Retinal pigment epithelial cell (primary cell): Measurements from ENCODE around the gene ARHGEF9.
"Not testable (repeated sequence)": the region's sequence is repeated elsewhere in the genome, so short reads cannot be mapped to it uniquely, and the experiment has no call there.

ENCODE experiments used
- DNase-seq: peaks from one replicate; pipeline ENCODE4 v3.0.0-alpha.2; 2010; ENCODE audit warnings: low read depth
- H3K4me3 ChIP-seq: 2 replicates; pipeline ENCODE4 v1.5.1; 2011; ENCODE audit warnings: mild to moderate bottlenecking, low read length, control low read depth, moderate library complexity
- TF ChIP-seq, protein P1 (sequence below): conservative IDR thresholded peaks from 2 replicates; pipeline ENCODE4 v1.5.1; 2011; ENCODE audit warnings: low read depth, low read length, control low read depth, inconsistent platforms

The ARHGEF9 gene

DNA sequence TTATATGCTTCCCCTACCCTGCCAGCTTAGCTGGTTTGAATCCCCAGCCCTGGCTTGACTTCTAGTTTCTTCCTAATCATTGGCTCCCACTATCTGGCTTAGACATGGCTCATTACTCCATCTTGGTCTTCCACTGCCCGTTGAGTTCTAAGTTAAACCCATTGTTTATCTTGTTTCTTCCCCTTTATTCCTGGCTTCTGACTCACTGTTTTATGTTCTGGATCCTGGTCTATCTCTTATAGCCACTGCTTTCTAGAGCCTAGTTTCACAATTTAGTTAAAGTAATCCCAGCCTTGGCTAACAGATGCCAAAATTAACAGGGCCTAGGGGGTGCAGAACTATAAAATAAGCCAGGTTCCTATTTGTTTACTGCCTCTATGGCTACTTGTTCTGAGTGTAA lies 120.9 kb downstream of the ARHGEF9 start:
- TF ChIP-seq, protein P1, sequence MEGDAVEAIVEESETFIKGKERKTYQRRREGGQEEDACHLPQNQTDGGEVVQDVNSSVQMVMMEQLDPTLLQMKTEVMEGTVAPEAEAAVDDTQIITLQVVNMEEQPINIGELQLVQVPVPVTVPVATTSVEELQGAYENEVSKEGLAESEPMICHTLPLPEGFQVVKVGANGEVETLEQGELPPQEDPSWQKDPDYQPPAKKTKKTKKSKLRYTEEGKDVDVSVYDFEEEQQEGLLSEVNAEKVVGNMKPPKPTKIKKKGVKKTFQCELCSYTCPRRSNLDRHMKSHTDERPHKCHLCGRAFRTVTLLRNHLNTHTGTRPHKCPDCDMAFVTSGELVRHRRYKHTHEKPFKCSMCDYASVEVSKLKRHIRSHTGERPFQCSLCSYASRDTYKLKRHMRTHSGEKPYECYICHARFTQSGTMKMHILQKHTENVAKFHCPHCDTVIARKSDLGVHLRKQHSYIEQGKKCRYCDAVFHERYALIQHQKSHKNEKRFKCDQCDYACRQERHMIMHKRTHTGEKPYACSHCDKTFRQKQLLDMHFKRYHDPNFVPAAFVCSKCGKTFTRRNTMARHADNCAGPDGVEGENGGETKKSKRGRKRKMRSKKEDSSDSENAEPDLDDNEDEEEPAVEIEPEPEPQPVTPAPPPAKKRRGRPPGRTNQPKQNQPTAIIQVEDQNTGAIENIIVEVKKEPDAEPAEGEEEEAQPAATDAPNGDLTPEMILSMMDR, result no peak
- no peak overlapping the region for H3K4me3 ChIP-seq
- DNase-seq, result no peak

DNA sequence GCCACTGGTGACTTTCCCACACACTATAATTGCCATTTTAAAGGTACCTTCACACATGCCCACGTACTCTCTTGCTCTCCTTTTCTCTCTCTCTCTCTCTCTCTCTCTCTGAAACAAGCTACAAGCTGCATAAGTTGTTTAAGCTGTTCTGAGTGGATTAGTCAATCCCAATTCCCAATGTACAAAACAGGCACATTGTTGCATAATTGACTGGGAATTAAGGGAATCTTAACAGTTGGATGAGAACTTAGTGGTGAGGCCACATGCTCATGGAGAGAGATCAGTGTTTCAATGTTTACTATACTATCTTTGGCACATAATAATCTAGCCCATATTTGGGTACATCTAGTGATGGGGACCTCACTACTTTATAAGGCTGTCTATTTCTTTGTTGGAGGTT lies 123.3 kb downstream of the ARHGEF9 start:
- no peak for DNase-seq
- TF ChIP-seq, protein P1, result no peak
- no peak overlapping the region for H3K4me3 ChIP-seq

DNA sequence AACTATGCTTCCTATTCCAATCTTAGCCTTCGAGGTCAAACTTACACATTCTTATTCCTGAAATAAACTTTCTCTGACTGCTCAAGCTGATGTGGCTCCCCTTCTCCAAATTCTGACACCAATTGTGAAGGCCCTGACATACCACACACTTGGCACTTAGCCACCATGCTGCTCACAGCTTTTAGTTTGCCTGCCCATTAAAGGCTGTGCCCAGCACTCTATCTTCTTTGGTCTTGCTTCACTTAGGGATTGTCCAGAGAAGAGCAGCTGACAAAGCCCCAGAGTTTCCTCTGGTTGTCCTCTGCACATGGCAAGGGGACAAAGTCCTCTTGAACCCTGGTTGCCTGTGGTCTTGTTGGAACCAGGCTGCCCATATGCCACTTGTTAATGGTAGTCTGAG lies 126.1 kb downstream of the ARHGEF9 start:
- no peak overlapping the region for H3K4me3 ChIP-seq
- TF ChIP-seq, protein P1, result no peak
- DNase-seq, result no peak

DNA sequence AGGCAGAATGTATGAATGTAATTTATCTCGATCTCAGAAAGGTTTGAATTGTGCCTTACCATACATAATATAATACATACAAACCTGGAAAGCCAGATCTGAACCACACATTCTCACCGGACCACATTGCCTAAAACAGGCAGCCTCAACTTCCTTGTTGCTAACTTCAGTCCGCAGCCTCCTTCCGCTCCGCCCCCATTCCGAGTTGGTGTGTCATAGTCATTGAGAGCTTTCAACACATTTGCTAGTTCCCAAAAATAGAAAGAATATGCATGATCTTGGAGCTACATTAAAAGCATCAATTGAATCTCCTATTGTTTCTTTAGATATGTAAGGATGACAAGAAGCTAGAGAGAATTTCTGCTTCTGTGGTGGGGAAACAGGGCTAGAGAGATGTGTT lies 127.2 kb downstream of the ARHGEF9 start:
- peak; percentile 7 for DNase-seq
- no peak overlapping the region for H3K4me3 ChIP-seq
- TF ChIP-seq, protein P1, result no peak

DNA sequence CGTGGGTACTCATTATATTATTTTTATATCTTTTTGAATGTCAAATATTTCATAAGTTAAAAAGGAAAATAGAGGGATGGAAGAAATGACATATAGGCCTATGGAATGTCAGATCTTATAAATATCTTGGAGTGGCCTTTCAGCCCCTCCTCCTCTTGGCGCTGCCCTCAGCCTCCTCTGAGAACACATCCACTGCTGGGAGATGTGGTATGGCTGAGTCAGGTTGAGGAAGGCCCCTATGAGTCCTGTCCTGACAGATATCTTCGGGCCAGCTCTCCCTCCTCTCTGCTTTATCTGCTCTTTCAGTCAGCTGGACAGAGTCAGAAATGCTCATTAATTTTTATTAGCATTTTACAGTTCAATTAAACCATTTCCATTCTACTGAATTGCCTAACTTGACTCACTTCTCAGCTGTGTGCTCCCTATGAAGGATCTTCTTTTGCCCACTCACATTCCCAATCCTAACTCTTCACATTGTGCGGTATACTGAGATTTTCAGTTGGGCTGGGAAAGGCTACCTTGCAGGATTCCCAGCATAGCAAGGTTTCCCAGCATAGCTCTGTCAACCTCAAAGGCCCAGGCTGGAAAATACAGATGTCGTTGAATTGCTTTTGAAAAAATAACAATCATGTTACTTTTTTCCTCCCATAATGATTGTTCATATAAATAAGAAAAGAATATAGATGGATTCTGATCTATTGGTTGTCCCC lies 128.0 kb downstream of the ARHGEF9 start:
- H3K4me3 ChIP-seq, result no peak overlapping the region
- TF ChIP-seq, protein P1, result no peak
- no peak for DNase-seq

DNA sequence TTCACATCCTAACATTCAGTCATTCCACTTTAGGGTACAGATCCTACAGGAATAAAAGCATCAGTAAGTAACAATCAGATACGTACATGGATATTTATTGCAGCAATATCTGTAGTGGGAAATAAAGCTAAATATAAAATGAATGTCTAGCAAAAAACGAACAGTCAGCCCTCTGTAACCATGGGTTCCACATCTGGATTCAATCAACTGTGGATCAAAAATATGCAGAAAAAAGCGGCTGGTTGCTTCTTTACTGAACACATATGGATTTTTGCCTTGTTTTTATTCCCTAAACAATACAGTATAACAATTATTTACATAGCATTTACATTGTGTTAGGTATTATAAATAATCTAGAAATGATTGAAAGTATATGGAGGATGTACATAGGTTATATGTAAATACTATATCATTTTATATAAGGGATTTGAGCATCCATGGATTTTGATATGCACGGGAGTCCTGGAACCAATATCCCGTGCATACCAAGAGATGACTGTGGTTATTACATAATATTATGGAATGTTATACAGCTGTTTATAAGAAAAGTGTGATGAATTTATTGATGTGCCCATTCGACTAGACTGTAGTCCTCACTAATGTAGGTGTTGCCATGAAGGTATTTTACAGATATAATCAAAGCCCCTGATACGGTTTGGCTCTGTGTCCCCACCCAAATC lies 132.8 kb downstream of the ARHGEF9 start:
- DNase-seq, result no peak
- TF ChIP-seq, protein P1, result no peak
- H3K4me3 ChIP-seq, result no peak overlapping the region

DNA sequence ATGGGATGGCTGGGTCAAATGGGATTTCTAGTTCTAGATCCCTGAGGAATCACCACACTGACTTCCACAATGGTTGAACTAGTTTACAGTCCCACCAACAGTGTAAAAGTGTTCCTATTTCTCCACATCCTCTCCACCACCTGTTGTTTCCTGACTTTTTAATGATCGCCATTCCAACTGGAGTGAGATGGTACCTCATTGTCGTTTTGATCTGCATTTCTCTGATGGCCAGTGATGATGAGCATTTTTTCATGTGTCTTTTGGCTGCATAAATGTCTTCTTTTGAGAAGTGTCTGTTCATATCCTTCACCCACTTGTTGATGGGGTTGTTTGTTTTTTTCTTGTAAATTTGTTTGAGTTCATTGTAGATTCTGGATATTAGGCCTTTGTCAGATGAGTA lies 139.3 kb downstream of the ARHGEF9 start:
- not testable (repeated sequence) for H3K4me3 ChIP-seq, DNase-seq
